Measurements from ENCODE around the gene CPNE2.
A peak's percentile ranks its signal among the peaks of the same experiment; 100 is the strongest.

CPNE2 gene

GRCh38 chr16:57147381-57148221 is 55.2 kb downstream of the CPNE2 start:
- no peak overlapping the region for H2AK5ac ChIP-seq (ENCODE audit: low read length, severe bottlenecking)
- no peak overlapping the region for H3K18ac ChIP-seq (ENCODE audit: low read depth in 1 of 2, low read length in 2 of 2)
- peaks cover 22% of the 10 kb centered on the region for H3K4me1 ChIP-seq (ENCODE audit: control insufficient read depth, insufficient read depth, low read depth, low read length)
- no peaks in the 10 kb centered on the region for H3K79me1 ChIP-seq (replicated peaks; ENCODE audit: low read length, poor library complexity, severe bottlenecking)
- H3K14ac ChIP-seq (ENCODE audit: low read length in 2 of 2) = no peak overlapping the region
- no peak overlapping the region for H2AFZ ChIP-seq (ENCODE audit: low read depth, low read length)
- H2BK15ac ChIP-seq (ENCODE audit: low read depth, poor library complexity, severe bottlenecking) = no peak overlapping the region
- H3K4me2 ChIP-seq (ENCODE audit: low read length, poor library complexity, severe bottlenecking) = no peak overlapping the region
- no peak overlapping the region for H2BK5ac ChIP-seq (ENCODE audit: low read depth, low read length, poor library complexity, severe bottlenecking)
- DNase-seq = no peak
- H3K36me3 ChIP-seq (ENCODE audit: control insufficient read depth in 1 of 2, insufficient read depth in 2 of 2, low read depth in 1 of 2, low read length in 2 of 2) = peaks cover 16 to 39% of the 10 kb centered on the region in 2 experiments
- no peak overlapping the region for H2BK120ac ChIP-seq (ENCODE audit: low read depth, low read length)
- H3K27ac ChIP-seq (ENCODE audit: low read length, poor library complexity, severe bottlenecking) = no peak overlapping the region
- H4K8ac ChIP-seq (ENCODE audit: low read length) = no peak overlapping the region
- H2BK12ac ChIP-seq (ENCODE audit: low read length in 2 of 2) = no peak overlapping the region
- no peaks in the 10 kb centered on the region for H3K9me3 ChIP-seq (ENCODE audit: control insufficient read depth, low read length)
- peak overlapping the region; percentile 34 for H3K9ac ChIP-seq (ENCODE audit: low read length)
- H3K4me3 ChIP-seq (ENCODE audit: insufficient read depth in 1 of 2, low read depth in 1 of 2, low read length in 2 of 2) = no peak overlapping the region
- no peak overlapping the region for H3K23ac ChIP-seq (ENCODE audit: low read length in 2 of 2)
- no peak overlapping the region for H3K4ac ChIP-seq (ENCODE audit: low read depth in 1 of 2, low read length in 2 of 2)
- no peaks in the 10 kb centered on the region for H3K27me3 ChIP-seq (ENCODE audit: control insufficient read depth in 1 of 2, insufficient read depth in 1 of 2, low read length in 2 of 2)
- H4K91ac ChIP-seq (ENCODE audit: low read length) = no peak overlapping the region
- 73% methylated on average over 14 of the region's 14 CpGs for WGBS

GRCh38 chr16:57148481-57148880 is 56.1 kb downstream of the CPNE2 start:
- no peak overlapping the region for H2BK12ac ChIP-seq (ENCODE audit: low read length in 2 of 2)
- no peak overlapping the region for H3K27ac ChIP-seq (ENCODE audit: low read length, poor library complexity, severe bottlenecking)
- no peak overlapping the region for H3K4ac ChIP-seq (ENCODE audit: low read depth in 1 of 2, low read length in 2 of 2)
- no peak overlapping the region for H4K91ac ChIP-seq (ENCODE audit: low read length)
- H2AK5ac ChIP-seq (ENCODE audit: low read length, severe bottlenecking) = no peak overlapping the region
- no peaks in the 10 kb centered on the region for H3K27me3 ChIP-seq (ENCODE audit: control insufficient read depth in 1 of 2, insufficient read depth in 1 of 2, low read length in 2 of 2)
- no peak overlapping the region for H3K18ac ChIP-seq (ENCODE audit: low read depth in 1 of 2, low read length in 2 of 2)
- H3K14ac ChIP-seq (ENCODE audit: low read length in 2 of 2) = no peak overlapping the region
- H2AFZ ChIP-seq (ENCODE audit: low read depth, low read length) = no peak overlapping the region
- H3K36me3 ChIP-seq (ENCODE audit: control insufficient read depth in 1 of 2, insufficient read depth in 2 of 2, low read depth in 1 of 2, low read length in 2 of 2) = peaks cover 24 to 40% of the 10 kb centered on the region in 2 experiments
- no peak overlapping the region for H2BK15ac ChIP-seq (ENCODE audit: low read depth, poor library complexity, severe bottlenecking)
- no peak overlapping the region for H3K4me2 ChIP-seq (ENCODE audit: low read length, poor library complexity, severe bottlenecking)
- H3K9me3 ChIP-seq (ENCODE audit: control insufficient read depth, low read length) = no peaks in the 10 kb centered on the region
- H3K9ac ChIP-seq (ENCODE audit: low read length) = peak overlapping the region; percentile 34
- no peak for DNase-seq
- no peak overlapping the region for H2BK120ac ChIP-seq (ENCODE audit: low read depth, low read length)
- no peak overlapping the region for H3K23ac ChIP-seq (ENCODE audit: low read length in 2 of 2)
- peaks cover 21% of the 10 kb centered on the region for H3K4me1 ChIP-seq (ENCODE audit: control insufficient read depth, insufficient read depth, low read depth, low read length)
- no peaks in the 10 kb centered on the region for H3K79me1 ChIP-seq (replicated peaks; ENCODE audit: low read length, poor library complexity, severe bottlenecking)
- H3K4me3 ChIP-seq (ENCODE audit: insufficient read depth in 1 of 2, low read depth in 1 of 2, low read length in 2 of 2) = no peak overlapping the region
- H4K8ac ChIP-seq (ENCODE audit: low read length) = no peak overlapping the region
- H2BK5ac ChIP-seq (ENCODE audit: low read depth, low read length, poor library complexity, severe bottlenecking) = no peak overlapping the region
- over 99% methylated on average over 6 of the region's 6 CpGs for WGBS

GRCh38 chr16:57149391-57149790 is 57.0 kb downstream of the CPNE2 start:
- no peak overlapping the region for H2BK15ac ChIP-seq (ENCODE audit: low read depth, poor library complexity, severe bottlenecking)
- no peak overlapping the region for H4K8ac ChIP-seq (ENCODE audit: low read length)
- no peaks in the 10 kb centered on the region for H3K9me3 ChIP-seq (ENCODE audit: control insufficient read depth, low read length)
- H2AK5ac ChIP-seq (ENCODE audit: low read length, severe bottlenecking) = no peak overlapping the region
- no peak overlapping the region for H3K14ac ChIP-seq (ENCODE audit: low read length in 2 of 2)
- H2BK12ac ChIP-seq (ENCODE audit: low read length in 2 of 2) = no peak overlapping the region
- H4K91ac ChIP-seq (ENCODE audit: low read length) = no peak overlapping the region
- DNase-seq = no peak
- no peaks in the 10 kb centered on the region for H3K27me3 ChIP-seq (ENCODE audit: control insufficient read depth in 1 of 2, insufficient read depth in 1 of 2, low read length in 2 of 2)
- H3K9ac ChIP-seq (ENCODE audit: low read length) = no peak overlapping the region
- H2BK5ac ChIP-seq (ENCODE audit: low read depth, low read length, poor library complexity, severe bottlenecking) = no peak overlapping the region
- H3K36me3 ChIP-seq (ENCODE audit: control insufficient read depth in 1 of 2, insufficient read depth in 2 of 2, low read depth in 1 of 2, low read length in 2 of 2) = peaks cover 33 to 44% of the 10 kb centered on the region in 2 experiments
- no peak overlapping the region for H3K23ac ChIP-seq (ENCODE audit: low read length in 2 of 2)
- no peak overlapping the region for H3K18ac ChIP-seq (ENCODE audit: low read depth in 1 of 2, low read length in 2 of 2)
- WGBS = 94% methylated on average over 10 of the region's 10 CpGs
- no peak overlapping the region for H2AFZ ChIP-seq (ENCODE audit: low read depth, low read length)
- no peak overlapping the region for H3K4me3 ChIP-seq (ENCODE audit: insufficient read depth in 1 of 2, low read depth in 1 of 2, low read length in 2 of 2)
- H2BK120ac ChIP-seq (ENCODE audit: low read depth, low read length) = no peak overlapping the region
- H3K4me2 ChIP-seq (ENCODE audit: low read length, poor library complexity, severe bottlenecking) = no peak overlapping the region
- H3K79me1 ChIP-seq (replicated peaks; ENCODE audit: low read length, poor library complexity, severe bottlenecking) = no peaks in the 10 kb centered on the region
- peaks cover 19% of the 10 kb centered on the region for H3K4me1 ChIP-seq (ENCODE audit: control insufficient read depth, insufficient read depth, low read depth, low read length)
- no peak overlapping the region for H3K27ac ChIP-seq (ENCODE audit: low read length, poor library complexity, severe bottlenecking)
- H3K4ac ChIP-seq (ENCODE audit: low read depth in 1 of 2, low read length in 2 of 2) = no peak overlapping the region

- DNase-seq = no peak
- WGBS = 98% methylated on average over 9 of the region's 9 CpGs
- H3K4ac ChIP-seq (ENCODE audit: low read depth in 1 of 2, low read length in 2 of 2) = no peak overlapping the region
- no peak overlapping the region for H2BK15ac ChIP-seq (ENCODE audit: low read depth, poor library complexity, severe bottlenecking)
- H4K91ac ChIP-seq (ENCODE audit: low read length) = no peak overlapping the region
- H3K36me3 ChIP-seq (ENCODE audit: control insufficient read depth in 1 of 2, insufficient read depth in 2 of 2, low read depth in 1 of 2, low read length in 2 of 2) = peaks cover 48 to 50% of the 10 kb centered on the region in 2 experiments
- no peak overlapping the region for H2AK5ac ChIP-seq (ENCODE audit: low read length, severe bottlenecking)
- no peak overlapping the region for H3K4me2 ChIP-seq (ENCODE audit: low read length, poor library complexity, severe bottlenecking)
- H3K27ac ChIP-seq (ENCODE audit: low read length, poor library complexity, severe bottlenecking) = no peak overlapping the region
- H3K79me1 ChIP-seq (replicated peaks; ENCODE audit: low read length, poor library complexity, severe bottlenecking) = no peaks in the 10 kb centered on the region
- no peak overlapping the region for H3K4me3 ChIP-seq (ENCODE audit: insufficient read depth in 1 of 2, low read depth in 1 of 2, low read length in 2 of 2)
- no peak overlapping the region for H2BK12ac ChIP-seq (ENCODE audit: low read length in 2 of 2)
- no peaks in the 10 kb centered on the region for H3K9me3 ChIP-seq (ENCODE audit: control insufficient read depth, low read length)
- no peak overlapping the region for H3K9ac ChIP-seq (ENCODE audit: low read length)
- H3K18ac ChIP-seq (ENCODE audit: low read depth in 1 of 2, low read length in 2 of 2) = no peak overlapping the region
- H2BK120ac ChIP-seq (ENCODE audit: low read depth, low read length) = no peak overlapping the region
- H3K4me1 ChIP-seq (ENCODE audit: control insufficient read depth, insufficient read depth, low read depth, low read length) = peaks cover 17% of the 10 kb centered on the region
- no peak overlapping the region for H4K8ac ChIP-seq (ENCODE audit: low read length)
- H3K14ac ChIP-seq (ENCODE audit: low read length in 2 of 2) = no peak overlapping the region
- no peak overlapping the region for H2BK5ac ChIP-seq (ENCODE audit: low read depth, low read length, poor library complexity, severe bottlenecking)
- no peaks in the 10 kb centered on the region for H3K27me3 ChIP-seq (ENCODE audit: control insufficient read depth in 1 of 2, insufficient read depth in 1 of 2, low read length in 2 of 2)
- no peak overlapping the region for H3K23ac ChIP-seq (ENCODE audit: low read length in 2 of 2)
- H2AFZ ChIP-seq (ENCODE audit: low read depth, low read length) = no peak overlapping the region
Measured at GRCh38 chr16:57150682-57151330, 58.4 kb downstream of the CPNE2 start.
